G401 (cell line): Measurements from ENCODE around the gene LGALS3. TPM values are rescaled to one million over a fixed set of nuclear protein-coding genes. Genes with fewer than 3 reads are reported as not detected.

Experiments
- DNase-seq: peaks from one replicate; pipeline ENCODE4 v3.0.0-alpha.2; 2015; ENCODE audit warnings: low spot score
- in situ Hi-C: cut with HindIII; loops from 2 replicates; pipeline ENCODE4 v1.10.0; 2016; ENCODE audit warnings: low sequenced_read_pairs, mixed read lengths
- total RNA-seq: library from RNA; depleted of rRNA; stranded (reverse); fragments of >200 nt; shearing (Covaris generic); gene quantifications from 2 replicates; pipeline ENCODE4 v1.2.3, GENCODE V29; 2014

The LGALS3 gene
- total RNA-seq, 1 experiment from 2014 or later = 207 TPM

GRCh38 chr14:55109836-55110235 lies 19.2 kb upstream of the LGALS3 start:
- no peak for DNase-seq
- in situ Hi-C loops = no loop called here

DNA sequence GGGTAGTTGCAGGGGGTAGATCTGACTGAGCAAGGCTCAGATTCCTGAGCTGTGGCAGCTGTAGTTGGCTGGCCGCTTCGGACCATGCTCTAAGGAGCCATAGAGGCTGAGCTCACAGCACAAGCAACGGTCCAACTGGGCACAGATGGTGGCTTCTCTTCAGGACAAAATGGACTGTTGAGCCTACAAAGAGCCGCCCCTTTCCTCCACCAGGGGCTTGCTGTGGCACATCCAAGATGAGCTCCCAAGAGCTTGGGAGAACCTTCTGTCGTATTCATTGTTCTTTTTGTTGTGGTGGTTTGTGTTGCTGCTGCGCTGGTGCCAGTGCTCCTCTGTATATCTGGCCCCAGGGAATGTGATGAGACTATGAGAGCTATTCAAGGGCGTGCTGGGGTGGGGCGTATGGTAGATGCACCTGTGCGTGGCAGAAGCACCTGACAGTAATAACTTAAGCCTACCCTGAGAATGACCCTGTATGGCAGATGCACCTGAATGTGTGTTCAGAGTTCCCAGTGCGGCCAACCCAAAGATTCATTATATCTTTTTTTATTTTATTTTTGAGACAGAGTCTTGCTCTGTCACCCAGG lies 17.8 kb upstream of the LGALS3 start:
- DNase-seq = no peak
- in situ Hi-C loops = no loop called here

- no peak for DNase-seq
- in situ Hi-C loops = no loop called here
These were observed 14.3 kb upstream of the LGALS3 start for GRCh38 chr14:55114720-55115119.

DNA sequence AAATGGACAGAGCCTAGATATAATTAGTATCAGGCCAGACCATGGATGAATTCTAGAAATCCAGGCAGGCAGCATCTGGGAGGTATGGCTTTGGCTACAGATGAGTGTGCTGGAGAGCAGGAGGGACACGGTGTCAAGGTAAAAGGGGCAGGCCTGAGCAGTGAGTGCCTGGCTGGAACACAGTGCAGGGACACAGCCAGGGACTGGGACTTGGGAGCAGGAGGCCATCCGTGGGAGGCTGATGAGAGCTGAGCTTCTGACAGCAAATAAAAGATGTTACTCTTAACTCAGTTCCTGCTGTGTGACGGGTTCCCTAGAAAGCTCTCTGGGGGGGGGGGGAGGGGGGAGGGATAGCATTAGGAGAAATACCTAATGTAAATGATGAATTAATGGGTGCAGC lies 13.6 kb upstream of the LGALS3 start:
- in situ Hi-C loops = no loop called here

GRCh38 chr14:55115861-55116245 lies 13.2 kb upstream of the LGALS3 start:
- in situ Hi-C loops = no loop called here
- DNase-seq = no peak

More for the DNA sequence above, 13.6 kb upstream of the LGALS3 start:
- no peak for DNase-seq

GRCh38 chr14:55116246-55117030 lies 12.6 kb upstream of the LGALS3 start:
- in situ Hi-C loops = no loop called here
- DNase-seq = no peak

- in situ Hi-C loops = no loop called here
- no peak for DNase-seq
These were observed 11.1 kb upstream of the LGALS3 start for GRCh38 chr14:55117803-55118441.

- in situ Hi-C loops = no loop called here
These were observed 10.3 kb upstream of the LGALS3 start for GRCh38 chr14:55118761-55119160.

GRCh38 chr14:55120571-55121495 lies 8.2 kb upstream of the LGALS3 start:
- in situ Hi-C loops = no loop called here

More at GRCh38 chr14:55118761-55119160, 10.3 kb upstream of the LGALS3 start:
- DNase-seq = no peak

DNA sequence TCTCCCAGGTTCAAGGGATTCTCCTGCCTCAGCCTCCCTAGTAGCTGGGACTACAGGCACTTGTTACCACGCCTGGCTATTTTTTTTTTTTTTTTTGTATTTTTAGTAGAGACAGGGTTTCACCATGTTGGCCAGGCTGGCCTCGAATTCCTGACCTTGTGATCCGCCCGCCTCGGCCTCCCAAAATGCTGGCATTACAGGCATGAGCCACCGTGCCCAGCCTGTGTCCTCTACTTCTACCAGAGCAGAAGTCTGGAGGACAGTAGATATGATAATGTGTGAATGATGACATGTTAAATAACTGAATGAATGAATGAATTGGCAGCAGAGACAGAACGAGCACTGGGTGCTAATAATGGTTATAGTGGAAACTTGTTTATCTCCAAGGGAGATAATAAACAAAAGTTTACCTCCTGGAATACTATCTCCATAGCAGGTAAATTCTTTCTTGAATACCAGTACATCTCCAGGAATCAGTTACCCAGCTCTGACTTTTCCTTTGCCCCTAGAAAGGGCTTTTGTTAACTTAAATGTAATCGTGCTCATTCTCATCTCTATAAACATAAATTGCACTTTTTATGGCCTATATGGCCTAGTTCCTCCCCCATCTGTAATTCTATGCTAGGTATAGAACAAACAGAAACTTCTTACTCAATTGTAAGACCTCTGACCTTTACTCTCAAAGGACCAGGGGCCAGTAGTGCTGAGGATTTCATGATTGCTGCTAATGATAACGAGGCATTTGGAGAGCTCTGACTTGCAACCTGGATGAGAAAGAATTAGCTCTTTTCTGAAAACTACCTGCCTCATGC lies 7.2 kb upstream of the LGALS3 start:
- in situ Hi-C loops = no loop called here
- no peak for DNase-seq

More at GRCh38 chr14:55120571-55121495, 8.2 kb upstream of the LGALS3 start:
- no peak for DNase-seq

DNA sequence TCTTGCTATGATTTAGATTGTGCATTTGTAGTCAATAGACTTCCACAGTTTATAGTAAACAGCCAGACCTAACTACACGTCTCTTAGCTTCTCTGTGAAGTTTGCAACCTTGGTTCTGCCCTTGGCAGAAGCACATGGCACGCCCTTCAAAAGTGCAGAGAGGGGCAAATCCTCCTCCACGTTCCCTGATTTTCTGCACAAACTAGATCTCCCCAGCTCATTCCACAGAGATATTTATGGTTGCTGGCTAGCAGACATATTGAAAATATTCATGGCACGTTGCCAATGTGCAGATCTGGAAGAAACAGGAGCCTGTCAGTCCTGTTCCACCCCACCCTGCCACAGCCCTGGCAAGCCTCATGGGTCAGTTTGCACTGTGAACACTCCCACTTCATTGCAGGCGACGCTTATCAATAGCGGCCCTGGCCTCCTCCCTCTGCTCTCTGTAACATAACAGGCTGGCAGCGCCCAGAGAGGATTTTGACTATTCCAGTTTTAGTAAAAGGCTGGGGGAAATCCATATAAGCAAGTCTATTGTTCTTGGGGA lies 6.5 kb upstream of the LGALS3 start:
- in situ Hi-C loops = no loop called here
- no peak for DNase-seq

GRCh38 chr14:55123101-55123500 lies 6.0 kb upstream of the LGALS3 start:
- in situ Hi-C loops = no loop called here
- DNase-seq = no peak

- no peak for DNase-seq
- in situ Hi-C loops = no loop called here
These were observed 5.0 kb upstream of the LGALS3 start for GRCh38 chr14:55123852-55124639.

- in situ Hi-C loops = no loop called here
- DNase-seq = no peak
These were observed 4.2 kb upstream of the LGALS3 start for GRCh38 chr14:55124774-55125386.

DNA sequence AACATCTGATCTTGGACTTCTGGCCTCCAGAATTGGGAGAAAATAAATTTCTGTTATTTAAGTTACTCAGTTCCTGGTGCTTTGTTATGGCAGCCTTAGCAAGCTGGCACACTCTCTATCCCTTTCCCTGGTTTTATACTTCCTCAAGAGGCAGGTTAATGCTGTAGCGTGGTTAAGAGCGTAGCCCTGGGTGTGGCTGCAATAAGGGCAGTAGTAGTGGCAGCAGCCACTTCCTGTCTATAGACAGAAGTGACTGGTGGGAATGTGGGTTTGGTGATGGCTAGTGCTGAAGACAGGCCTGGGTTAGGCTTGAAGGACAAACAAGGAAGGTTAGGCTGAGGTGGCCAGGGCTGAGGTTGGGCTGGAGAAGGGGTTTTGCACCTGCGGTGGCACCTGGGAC lies 3.6 kb upstream of the LGALS3 start:
- no peak for DNase-seq
- in situ Hi-C loops = no loop called here

GRCh38 chr14:55126034-55126433 lies 3.0 kb upstream of the LGALS3 start:
- in situ Hi-C loops = no loop called here
- DNase-seq = no peak

DNA sequence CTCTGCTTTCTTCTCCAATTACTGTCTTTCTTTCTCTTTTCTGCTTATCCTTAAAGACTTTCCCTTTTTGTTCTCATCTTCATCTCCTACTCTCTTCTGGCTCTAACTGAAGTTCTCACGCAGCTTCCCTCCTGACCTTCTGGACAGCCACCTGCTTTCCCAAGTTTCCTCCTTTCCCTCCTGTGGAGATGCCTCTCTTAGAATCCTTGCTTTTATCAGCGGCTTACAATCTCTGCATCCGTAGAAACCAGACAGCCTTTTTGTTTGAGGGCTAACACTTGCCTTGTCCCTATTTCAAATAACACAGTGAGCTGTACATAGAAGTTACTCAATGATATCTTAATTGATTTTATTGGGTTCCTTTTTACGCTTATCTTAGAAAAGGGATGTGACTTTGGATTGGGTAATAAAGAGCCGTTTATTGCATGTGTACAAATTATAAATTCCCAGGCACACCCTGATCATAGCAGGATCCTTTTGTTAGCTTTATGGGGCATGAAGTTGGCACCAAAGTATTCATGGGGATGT lies 2.1 kb upstream of the LGALS3 start:
- DNase-seq = no peak
- in situ Hi-C loops = no loop called here
